GM12878 (cell line): ENCODE results near the gene LEFTY1. TPM values are rescaled to one million over a fixed set of nuclear protein-coding genes. Genes with fewer than 3 reads are reported as not detected.
A peak's percentile ranks its signal among the peaks of the same experiment; 100 is the strongest.

Experiments
- CEBPB ChIP-seq, 2 experiments: fragments of 150-350 bp in 1 of 2; IDR thresholded peaks; 2 replicates each; pipeline ENCODE4 v1.6.1; 2012 to 2014; ENCODE audit warnings: low read depth in 2 of 2, low read length in 2 of 2, borderline replicate concordance in 1 of 2, inconsistent platforms in 1 of 2
- CHD1 ChIP-seq: IDR thresholded peaks from 2 replicates; pipeline ENCODE4 v1.6.1; 2012; ENCODE audit warnings: low read depth, low read length, improper control_type of control experiment
- EP300 ChIP-seq, 2 experiments: fragments of 150-350 bp in 1 of 2; IDR thresholded peaks; 2 replicates each; pipeline ENCODE4 v1.6.1; 2011 to 2012; ENCODE audit warnings: low read depth in 2 of 2, low read length in 2 of 2, borderline replicate concordance in 1 of 2, improper control_type of control experiment in 1 of 2, inconsistent platforms in 1 of 2; ENCODE audit not compliant: control insufficient read depth in 1 of 2
- ESRRA ChIP-seq: IDR thresholded peaks from 2 replicates; pipeline ENCODE4 v1.6.1; 2012; ENCODE audit warnings: mild to moderate bottlenecking, low read length, improper control_type of control experiment
- HDGF ChIP-seq: fragments of 450-650 bp; IDR thresholded peaks from 2 replicates; pipeline ENCODE4 v1.6.1; 2016; ENCODE audit warnings: antibody characterized with exemption
- IRF5 ChIP-seq: fragments of 450-650 bp; IDR thresholded peaks from 2 replicates; pipeline ENCODE4 v1.6.1; 2017; ENCODE audit warnings: borderline replicate concordance
- JUNB ChIP-seq: IDR thresholded peaks from 2 replicates; pipeline ENCODE4 v1.6.1; 2016; ENCODE audit warnings: antibody characterized with exemption, mild to moderate bottlenecking
- KAT2A ChIP-seq: conservative IDR thresholded peaks from 2 replicates; pipeline ENCODE4 v1.6.1; 2011; ENCODE audit warnings: low read depth, low read length; ENCODE audit not compliant: control insufficient read depth
- MXI1 ChIP-seq: fragments of 150-350 bp; IDR thresholded peaks from 2 replicates; pipeline ENCODE4 v1.6.1; 2011; ENCODE audit warnings: low read depth, mild to moderate bottlenecking, inconsistent platforms, low read length, improper control_type of control experiment
- NFIC ChIP-seq: IDR thresholded peaks from 2 replicates; pipeline ENCODE4 v1.6.1; 2012; ENCODE audit warnings: low read depth, mild to moderate bottlenecking, inconsistent platforms, low read length, moderate library complexity
- PML ChIP-seq: IDR thresholded peaks from 2 replicates; pipeline ENCODE4 v1.6.1; 2012; ENCODE audit warnings: low read length, inconsistent platforms
- SPI1 ChIP-seq: IDR thresholded peaks from 2 replicates; pipeline ENCODE4 v1.6.1; 2011; ENCODE audit warnings: low read depth, mild to moderate bottlenecking, low read length, moderate library complexity, borderline replicate concordance; ENCODE audit not compliant: insufficient read depth
- USF1 ChIP-seq: IDR thresholded peaks from 2 replicates; pipeline ENCODE4 v1.6.1; 2011; ENCODE audit warnings: borderline replicate concordance, low read depth, mild to moderate bottlenecking, moderate library complexity, mixed read lengths, low read length; ENCODE audit not compliant: insufficient read depth; ENCODE audit errors: extremely low read length
- YBX1 ChIP-seq: fragments of 450-650 bp; IDR thresholded peaks from 2 replicates; pipeline ENCODE4 v1.6.1; 2016; ENCODE audit warnings: antibody characterized with exemption
- ZNF384 ChIP-seq: IDR thresholded peaks from 2 replicates; pipeline ENCODE4 v1.6.1; 2012; ENCODE audit warnings: low read depth, mild to moderate bottlenecking, low read length, improper control_type of control experiment, borderline replicate concordance
- ZSCAN29 ChIP-seq: fragments of 450-650 bp; IDR thresholded peaks from 2 replicates; pipeline ENCODE4 v1.6.1; 2017; ENCODE audit warnings: mild to moderate bottlenecking, moderate library complexity
- polyA plus RNA-seq, 11 experiments: library from polyadenylated mRNA; depleted of rRNA in 4 of 11; unstranded in 6 of 11; stranded (reverse) in 5 of 11; fragments of >200 nt; fragmentation: Nextera tagmentation in 4 of 11; fragmentation: Illumina TruSeq in 1 of 11; extraction: Ambion mirVana in 4 of 11; extraction: Trizol in 1 of 11; gene quantifications; 1 replicate in 1 of 11; 2 replicates in 10 of 11; pipeline versions ENCODE4 v1.2.1 to v1.2.3, GENCODE V29; 2011 to 2016; ENCODE audit warnings: inconsistent platforms in 2 of 11, missing spikeins in 2 of 11, low read depth in 1 of 11
- total RNA-seq, 4 experiments: library from RNA; depleted of rRNA in 3 of 4; stranded (reverse); fragments of >200 nt in 3 of 4; fragmentation: Illumina TruSeq in 1 of 4; extraction: Trizol in 1 of 4; gene quantifications; 2 replicates each; pipeline versions ENCODE4 v1.2.1 to v1.2.3, GENCODE V29; 2013 to 2021
- TF ChIP-seq, protein P1 (sequence below): fragments of 150-350 bp; IDR thresholded peaks from 2 replicates; pipeline ENCODE4 v1.6.1; 2016; ENCODE audit warnings: low read depth, low read length
- TF ChIP-seq, protein P2 (sequence below): fragments of 450-650 bp; formaldehyde crosslinking; IDR thresholded peaks from 2 replicates; pipeline ENCODE4 v1.4.0; 2022; ENCODE audit warnings: mild to moderate bottlenecking, moderate library complexity
- TF ChIP-seq, protein P3 (sequence below): fragments of 450-650 bp; IDR thresholded peaks from 2 replicates; pipeline ENCODE4 v1.6.1; 2016; ENCODE audit warnings: mild to moderate bottlenecking
- TF ChIP-seq, protein P4 (sequence below): fragments of 450-650 bp; IDR thresholded peaks from 2 replicates; pipeline ENCODE4 v1.6.1; 2014; ENCODE audit warnings: mild to moderate bottlenecking

LEFTY1 gene
- total and polyA plus RNA-seq, 10 of the 15 experiments (the other 5 are each of a cell fraction or from before 2014, with no cell fraction given) = 0.06 TPM; not detected in 8

DNA sequence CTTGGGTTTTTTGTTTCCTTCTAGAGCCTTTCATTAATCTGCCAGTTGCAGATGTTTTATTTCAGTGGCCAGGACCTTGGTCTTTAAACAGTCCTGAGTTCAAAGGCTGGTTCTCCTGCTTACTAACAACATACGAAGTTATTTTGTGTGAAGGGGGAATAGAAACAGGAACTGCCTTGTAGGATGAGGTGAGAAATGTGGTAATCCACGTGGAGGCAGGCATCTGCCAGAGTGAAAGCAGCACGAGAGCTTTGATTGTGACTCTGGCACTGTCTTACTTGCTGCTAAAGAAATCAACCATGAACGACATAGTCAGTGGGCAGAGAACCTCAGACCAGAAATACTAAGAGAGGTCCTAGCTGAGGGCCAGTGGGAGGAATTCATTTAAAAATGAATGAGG lies 37.1 kb downstream of the LEFTY1 start (continued):
- TF ChIP-seq MXI1 = peak; percentile 92
- TF ChIP-seq, protein P1, sequence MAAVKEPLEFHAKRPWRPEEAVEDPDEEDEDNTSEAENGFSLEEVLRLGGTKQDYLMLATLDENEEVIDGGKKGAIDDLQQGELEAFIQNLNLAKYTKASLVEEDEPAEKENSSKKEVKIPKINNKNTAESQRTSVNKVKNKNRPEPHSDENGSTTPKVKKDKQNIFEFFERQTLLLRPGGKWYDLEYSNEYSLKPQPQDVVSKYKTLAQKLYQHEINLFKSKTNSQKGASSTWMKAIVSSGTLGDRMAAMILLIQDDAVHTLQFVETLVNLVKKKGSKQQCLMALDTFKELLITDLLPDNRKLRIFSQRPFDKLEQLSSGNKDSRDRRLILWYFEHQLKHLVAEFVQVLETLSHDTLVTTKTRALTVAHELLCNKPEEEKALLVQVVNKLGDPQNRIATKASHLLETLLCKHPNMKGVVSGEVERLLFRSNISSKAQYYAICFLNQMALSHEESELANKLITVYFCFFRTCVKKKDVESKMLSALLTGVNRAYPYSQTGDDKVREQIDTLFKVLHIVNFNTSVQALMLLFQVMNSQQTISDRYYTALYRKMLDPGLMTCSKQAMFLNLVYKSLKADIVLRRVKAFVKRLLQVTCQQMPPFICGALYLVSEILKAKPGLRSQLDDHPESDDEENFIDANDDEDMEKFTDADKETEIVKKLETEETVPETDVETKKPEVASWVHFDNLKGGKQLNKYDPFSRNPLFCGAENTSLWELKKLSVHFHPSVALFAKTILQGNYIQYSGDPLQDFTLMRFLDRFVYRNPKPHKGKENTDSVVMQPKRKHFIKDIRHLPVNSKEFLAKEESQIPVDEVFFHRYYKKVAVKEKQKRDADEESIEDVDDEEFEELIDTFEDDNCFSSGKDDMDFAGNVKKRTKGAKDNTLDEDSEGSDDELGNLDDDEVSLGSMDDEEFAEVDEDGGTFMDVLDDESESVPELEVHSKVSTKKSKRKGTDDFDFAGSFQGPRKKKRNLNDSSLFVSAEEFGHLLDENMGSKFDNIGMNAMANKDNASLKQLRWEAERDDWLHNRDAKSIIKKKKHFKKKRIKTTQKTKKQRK = no peak
- TF ChIP-seq SPI1 = peak; percentile 96
- no peak for TF ChIP-seq ZNF384
- TF ChIP-seq IRF5 = no peak
- no peak for TF ChIP-seq ESRRA
- TF ChIP-seq HDGF = no peak
- TF ChIP-seq NFIC = peak; percentile 59
- no peak for TF ChIP-seq USF1
- TF ChIP-seq JUNB = no peak
- TF ChIP-seq, protein P2, sequence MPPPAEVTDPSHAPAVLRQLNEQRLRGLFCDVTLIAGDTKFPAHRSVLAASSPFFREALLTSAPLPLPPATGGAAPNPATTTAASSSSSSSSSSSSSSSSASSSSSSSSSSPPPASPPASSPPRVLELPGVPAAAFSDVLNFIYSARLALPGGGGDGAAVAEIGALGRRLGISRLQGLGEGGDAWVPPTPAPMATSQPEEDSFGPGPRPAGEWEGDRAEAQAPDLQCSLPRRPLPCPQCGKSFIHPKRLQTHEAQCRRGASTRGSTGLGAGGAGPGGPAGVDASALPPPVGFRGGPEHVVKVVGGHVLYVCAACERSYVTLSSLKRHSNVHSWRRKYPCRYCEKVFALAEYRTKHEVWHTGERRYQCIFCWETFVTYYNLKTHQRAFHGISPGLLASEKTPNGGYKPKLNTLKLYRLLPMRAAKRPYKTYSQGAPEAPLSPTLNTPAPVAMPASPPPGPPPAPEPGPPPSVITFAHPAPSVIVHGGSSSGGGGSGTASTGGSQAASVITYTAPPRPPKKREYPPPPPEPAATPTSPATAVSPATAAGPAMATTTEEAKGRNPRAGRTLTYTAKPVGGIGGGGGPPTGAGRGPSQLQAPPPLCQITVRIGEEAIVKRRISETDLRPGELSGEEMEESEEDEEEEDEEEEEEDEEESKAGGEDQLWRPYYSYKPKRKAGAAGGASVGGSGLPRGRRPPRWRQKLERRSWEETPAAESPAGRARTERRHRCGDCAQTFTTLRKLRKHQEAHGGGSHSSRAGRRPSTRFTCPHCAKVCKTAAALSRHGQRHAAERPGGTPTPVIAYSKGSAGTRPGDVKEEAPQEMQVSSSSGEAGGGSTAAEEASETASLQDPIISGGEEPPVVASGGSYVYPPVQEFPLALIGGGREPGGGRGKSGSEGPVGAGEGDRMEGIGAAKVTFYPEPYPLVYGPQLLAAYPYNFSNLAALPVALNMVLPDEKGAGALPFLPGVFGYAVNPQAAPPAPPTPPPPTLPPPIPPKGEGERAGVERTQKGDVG = no peak
- no peak for TF ChIP-seq CHD1
- TF ChIP-seq YBX1 = no peak
- no peak for TF ChIP-seq CEBPB (IDR thresholded peaks at IDR 0.05; ENCODE audit: borderline replicate concordance in 1 of 2, low read depth in 2 of 2, low read length in 2 of 2)
- no peak for TF ChIP-seq ZSCAN29
- TF ChIP-seq PML = no peak
- TF ChIP-seq, protein P3, sequence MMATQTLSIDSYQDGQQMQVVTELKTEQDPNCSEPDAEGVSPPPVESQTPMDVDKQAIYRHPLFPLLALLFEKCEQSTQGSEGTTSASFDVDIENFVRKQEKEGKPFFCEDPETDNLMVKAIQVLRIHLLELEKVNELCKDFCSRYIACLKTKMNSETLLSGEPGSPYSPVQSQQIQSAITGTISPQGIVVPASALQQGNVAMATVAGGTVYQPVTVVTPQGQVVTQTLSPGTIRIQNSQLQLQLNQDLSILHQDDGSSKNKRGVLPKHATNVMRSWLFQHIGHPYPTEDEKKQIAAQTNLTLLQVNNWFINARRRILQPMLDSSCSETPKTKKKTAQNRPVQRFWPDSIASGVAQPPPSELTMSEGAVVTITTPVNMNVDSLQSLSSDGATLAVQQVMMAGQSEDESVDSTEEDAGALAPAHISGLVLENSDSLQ = no peak
- TF ChIP-seq KAT2A = no peak
- TF ChIP-seq, protein P4, sequence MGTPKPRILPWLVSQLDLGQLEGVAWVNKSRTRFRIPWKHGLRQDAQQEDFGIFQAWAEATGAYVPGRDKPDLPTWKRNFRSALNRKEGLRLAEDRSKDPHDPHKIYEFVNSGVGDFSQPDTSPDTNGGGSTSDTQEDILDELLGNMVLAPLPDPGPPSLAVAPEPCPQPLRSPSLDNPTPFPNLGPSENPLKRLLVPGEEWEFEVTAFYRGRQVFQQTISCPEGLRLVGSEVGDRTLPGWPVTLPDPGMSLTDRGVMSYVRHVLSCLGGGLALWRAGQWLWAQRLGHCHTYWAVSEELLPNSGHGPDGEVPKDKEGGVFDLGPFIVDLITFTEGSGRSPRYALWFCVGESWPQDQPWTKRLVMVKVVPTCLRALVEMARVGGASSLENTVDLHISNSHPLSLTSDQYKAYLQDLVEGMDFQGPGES = no peak
- TF ChIP-seq EP300 (IDR thresholded peaks at IDR 0.05; ENCODE audit: borderline replicate concordance in 1 of 2, control insufficient read depth in 1 of 2, low read depth in 2 of 2, low read length in 2 of 2) = peak; percentile 58 to 69
